Loucy (cell line): ENCODE data around the gene HRH4.

ENCODE experiments used
- H2AFZ ChIP-seq: fragments of 200-600 bp; sonication (generic); 2 replicates; pipeline ENCODE4 v1.6.0; 2016; ENCODE audit warnings: antibody characterized with exemption, mild to moderate bottlenecking, low read length, moderate library complexity
- H3F3A ChIP-seq: fragments of 200-600 bp; 2 replicates; pipeline ENCODE4 v1.6.0; 2016; ENCODE audit warnings: antibody characterized with exemption, low read depth, mild to moderate bottlenecking
- H3K27me3 ChIP-seq: fragments of 200-600 bp; sonication (generic); 2 replicates; pipeline ENCODE4 v1.6.1; 2014; ENCODE audit warnings: low read length, mild to moderate bottlenecking; ENCODE audit not compliant: insufficient read depth, poor library complexity, severe bottlenecking
- H3K36me3 ChIP-seq: fragments of 200-600 bp; sonication (generic); 2 replicates; pipeline ENCODE4 v1.6.1; 2016; ENCODE audit warnings: low read length; ENCODE audit not compliant: insufficient read depth
- H3K4me1 ChIP-seq: fragments of 200-600 bp; sonication (generic); 2 replicates; pipeline ENCODE4 v1.5.1; 2014; ENCODE audit warnings: low read length, mild to moderate bottlenecking; ENCODE audit not compliant: insufficient read depth, poor library complexity, severe bottlenecking
- H3K4me2 ChIP-seq: fragments of 200-600 bp; sonication (generic); 2 replicates; pipeline ENCODE4 v1.6.0; 2014; ENCODE audit warnings: antibody characterized with exemption, low read length, low read depth, mild to moderate bottlenecking; ENCODE audit not compliant: poor library complexity, severe bottlenecking
- H3K4me3 ChIP-seq: fragments of 200-600 bp; sonication (generic); 2 replicates; pipeline ENCODE4 v1.5.1; 2014; ENCODE audit warnings: low read length, mild to moderate bottlenecking, mixed read lengths; ENCODE audit not compliant: poor library complexity, severe bottlenecking
- H3K79me2 ChIP-seq: fragments of 200-600 bp; sonication (generic); 2 replicates; pipeline ENCODE4 v1.6.1; 2014; ENCODE audit warnings: low read length; ENCODE audit not compliant: insufficient read depth
- H3K9ac ChIP-seq: fragments of 200-600 bp; sonication (generic); 2 replicates; pipeline ENCODE4 v1.6.0; 2014; ENCODE audit warnings: mild to moderate bottlenecking, low read depth, low read length, moderate library complexity; ENCODE audit not compliant: poor library complexity, severe bottlenecking
- H3K9me2 ChIP-seq: fragments of 200-600 bp; sonication (generic); replicated peaks from 2 replicates; pipeline ENCODE4 v1.6.1; 2016; ENCODE audit warnings: low read depth, low read length, mixed read lengths
- H3K9me3 ChIP-seq: fragments of 200-600 bp; sonication (generic); 2 replicates; pipeline ENCODE4 v1.6.1; 2014; ENCODE audit warnings: mild to moderate bottlenecking, antibody characterized with exemption, low read length, low read depth; ENCODE audit not compliant: insufficient read depth
- H4K20me1 ChIP-seq: fragments of 200-600 bp; sonication (generic); 2 replicates; pipeline ENCODE4 v1.6.0; 2014; ENCODE audit warnings: antibody characterized with exemption, low read length, mild to moderate bottlenecking; ENCODE audit not compliant: insufficient read depth, poor library complexity, severe bottlenecking
- EZH2phosphoT487 ChIP-seq: fragments of 200-600 bp; IDR thresholded peaks from 2 replicates; pipeline ENCODE4 v1.6.1; 2018; ENCODE audit warnings: antibody characterized with exemption, mild to moderate bottlenecking, moderate library complexity, borderline replicate concordance
- TF ChIP-seq, protein P1 (sequence below): fragments of 200-600 bp; sonication (generic); conservative IDR thresholded peaks from 2 replicates; pipeline ENCODE4 v1.5.1; 2014; ENCODE audit warnings: mild to moderate bottlenecking, antibody characterized with exemption, low read length

HRH4 gene

DNA sequence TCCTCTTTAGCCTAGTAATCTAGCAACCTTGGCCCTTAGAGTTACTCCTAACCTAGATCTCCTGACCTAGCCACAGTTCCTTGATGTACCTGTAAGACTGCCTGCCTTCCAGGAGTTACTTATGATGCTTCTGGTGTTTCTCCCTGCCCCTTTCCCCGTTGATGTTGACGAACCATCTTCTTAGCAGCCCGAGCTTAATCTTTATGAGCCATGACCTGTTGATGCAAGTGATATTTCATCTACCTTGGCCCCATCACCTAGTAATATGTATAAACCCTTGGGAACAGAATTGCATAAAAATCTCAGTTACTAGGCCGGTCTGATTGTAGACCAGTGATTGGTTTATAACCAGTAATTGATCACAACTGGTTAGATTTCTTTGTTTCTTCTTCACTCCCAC, 31.2 kb upstream of the HRH4 start:
- H3K9me2 ChIP-seq, result no peaks in the 10 kb centered on the region
- H3F3A ChIP-seq, result no peaks in the 10 kb centered on the region
- H3K4me1 ChIP-seq, result no peaks in the 10 kb centered on the region
- no peak overlapping the region for H3K4me3 ChIP-seq
- H2AFZ ChIP-seq, result no peak overlapping the region
- H3K36me3 ChIP-seq, result no peaks in the 10 kb centered on the region
- H3K4me2 ChIP-seq, result no peak overlapping the region
- H3K9me3 ChIP-seq, result no peaks in the 10 kb centered on the region
- no peaks in the 10 kb centered on the region for H4K20me1 ChIP-seq
- H3K79me2 ChIP-seq, result no peaks in the 10 kb centered on the region
- TF ChIP-seq, protein P1, sequence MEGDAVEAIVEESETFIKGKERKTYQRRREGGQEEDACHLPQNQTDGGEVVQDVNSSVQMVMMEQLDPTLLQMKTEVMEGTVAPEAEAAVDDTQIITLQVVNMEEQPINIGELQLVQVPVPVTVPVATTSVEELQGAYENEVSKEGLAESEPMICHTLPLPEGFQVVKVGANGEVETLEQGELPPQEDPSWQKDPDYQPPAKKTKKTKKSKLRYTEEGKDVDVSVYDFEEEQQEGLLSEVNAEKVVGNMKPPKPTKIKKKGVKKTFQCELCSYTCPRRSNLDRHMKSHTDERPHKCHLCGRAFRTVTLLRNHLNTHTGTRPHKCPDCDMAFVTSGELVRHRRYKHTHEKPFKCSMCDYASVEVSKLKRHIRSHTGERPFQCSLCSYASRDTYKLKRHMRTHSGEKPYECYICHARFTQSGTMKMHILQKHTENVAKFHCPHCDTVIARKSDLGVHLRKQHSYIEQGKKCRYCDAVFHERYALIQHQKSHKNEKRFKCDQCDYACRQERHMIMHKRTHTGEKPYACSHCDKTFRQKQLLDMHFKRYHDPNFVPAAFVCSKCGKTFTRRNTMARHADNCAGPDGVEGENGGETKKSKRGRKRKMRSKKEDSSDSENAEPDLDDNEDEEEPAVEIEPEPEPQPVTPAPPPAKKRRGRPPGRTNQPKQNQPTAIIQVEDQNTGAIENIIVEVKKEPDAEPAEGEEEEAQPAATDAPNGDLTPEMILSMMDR, result no peak
- TF ChIP-seq EZH2phosphoT487, result no peak
- H3K9ac ChIP-seq, result no peak overlapping the region
- no peaks in the 10 kb centered on the region for H3K27me3 ChIP-seq

DNA sequence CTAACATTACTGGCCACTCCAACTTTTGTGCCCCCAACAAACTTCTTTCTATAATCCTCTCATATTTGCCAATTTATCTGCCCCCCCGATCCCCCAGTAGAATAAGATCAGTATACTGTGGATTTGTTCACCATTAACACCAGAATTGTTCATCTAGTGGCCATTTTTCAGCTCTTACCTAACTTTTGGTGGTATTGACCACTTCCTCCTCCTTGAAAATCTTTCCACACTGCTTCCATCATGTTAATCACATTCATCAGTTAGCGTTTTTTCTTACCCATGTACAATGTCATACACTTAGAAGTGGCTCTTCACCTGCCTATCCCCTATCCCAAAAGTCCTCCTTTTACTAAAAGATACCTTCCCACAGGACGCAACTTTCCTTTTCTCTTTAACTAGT, 27.8 kb upstream of the HRH4 start:
- TF ChIP-seq EZH2phosphoT487, result no peak
- TF ChIP-seq, protein P1, result no peak
- Histone ChIP-seq H3F3A (no peaks in the 10 kb centered on the region), H3K9me3 (no peaks in the 10 kb centered on the region), H3K4me1 (no peaks in the 10 kb centered on the region), H2AFZ (no peak overlapping the region), H3K36me3 (no peaks in the 10 kb centered on the region), H3K9me2 (no peaks in the 10 kb centered on the region), H3K9ac (no peak overlapping the region), H4K20me1 (no peaks in the 10 kb centered on the region), H3K4me3 (no peak overlapping the region), H3K27me3 (no peaks in the 10 kb centered on the region), H3K79me2 (no peaks in the 10 kb centered on the region), H3K4me2 (no peak overlapping the region)

DNA sequence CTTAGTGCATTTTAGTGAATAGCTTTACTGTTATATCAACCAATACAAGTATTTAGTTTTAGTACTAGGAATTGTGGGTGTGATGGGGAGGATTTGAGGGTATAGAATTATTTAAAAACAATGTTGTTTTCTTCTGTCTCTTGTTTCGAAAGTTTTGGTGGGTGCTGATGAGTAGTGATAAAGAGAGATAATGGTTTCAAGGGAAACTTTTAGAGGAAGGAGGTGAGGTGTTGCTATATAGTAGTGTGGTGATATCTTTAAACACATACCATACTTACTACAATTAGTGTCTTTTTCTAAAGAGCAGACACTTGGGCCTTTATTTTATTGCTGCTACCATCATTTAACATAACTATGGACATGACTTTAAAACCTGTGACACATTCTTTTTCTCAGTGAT, 23.5 kb upstream of the HRH4 start:
- no peaks in the 10 kb centered on the region for H3K9me2 ChIP-seq
- no peak for TF ChIP-seq EZH2phosphoT487
- TF ChIP-seq, protein P1, result no peak

More for the DNA sequence above, 23.5 kb upstream of the HRH4 start:
- H3K27me3 ChIP-seq, result no peaks in the 10 kb centered on the region
- H4K20me1 ChIP-seq, result no peaks in the 10 kb centered on the region
- no peak overlapping the region for H3K4me3 ChIP-seq
- no peak overlapping the region for H3K9ac ChIP-seq
- 0 out of 2 replicates have a peak overlapping the region, but pooled peaks have one; percentile 36 for H2AFZ ChIP-seq
- no peaks in the 10 kb centered on the region for H3K9me3 ChIP-seq
- no peak overlapping the region for H3K4me2 ChIP-seq
- H3F3A ChIP-seq, result no peaks in the 10 kb centered on the region
- H3K79me2 ChIP-seq, result no peaks in the 10 kb centered on the region
- no peaks in the 10 kb centered on the region for H3K4me1 ChIP-seq
- H3K36me3 ChIP-seq, result no peaks in the 10 kb centered on the region
